Measurements from ENCODE around the gene TMEM242. TPM values are rescaled to one million over a fixed set of nuclear protein-coding genes. Genes with fewer than 3 reads are reported as not detected.

TMEM242 gene
- total RNA-seq, 3 donors from 2014 or later = 10.0 to 14.1 (median 13.4) TPM

- Histone ChIP-seq H3K9me3 (no peaks in the 10 kb centered on the region), H3K4me1 (ENCODE audit: low read depth) (peaks cover 3% of the 10 kb centered on the region), H3K4me3 (no peak overlapping the region), H3K36me3 (ENCODE audit: low read depth) (no peaks in the 10 kb centered on the region)
- intact Hi-C loops (cut with DNase I, micrococcal nuclease) = no loop called here
- DNase-seq (no peak), ATAC-seq (no peak)
- TF ChIP-seq CTCF (IDR thresholded peaks at IDR 0.05) = no peak
Measured at GRCh38 chr6:157364705-157365104, 41.4 kb upstream of the TMEM242 start.

DNA sequence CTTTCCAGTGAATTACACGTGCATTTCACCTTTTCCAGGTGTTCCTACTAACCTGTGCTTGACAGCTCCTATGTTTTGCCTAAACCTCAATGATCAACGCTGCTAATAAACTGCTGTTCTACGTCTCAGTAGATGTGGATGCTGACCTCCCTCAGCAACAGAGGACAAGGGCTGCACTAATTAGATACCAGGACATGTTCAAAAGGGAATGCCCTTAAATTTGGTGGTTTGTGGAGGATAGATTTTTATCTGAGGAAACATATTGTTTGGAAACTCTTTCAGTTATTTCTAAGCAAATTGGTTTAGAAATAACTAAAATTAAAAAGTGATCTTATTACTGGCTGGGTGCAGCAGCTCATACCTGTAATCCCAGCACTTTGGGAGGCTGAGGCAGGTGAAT is 38.6 kb upstream of the TMEM242 start:
- DNase-seq (no peak), ATAC-seq (no peak)
- H3K4me3 ChIP-seq = no peak overlapping the region
- TF ChIP-seq CTCF (IDR thresholded peaks at IDR 0.05) = no peak
- intact Hi-C loops (cut with DNase I, micrococcal nuclease) = no loop called here
- H3K36me3 ChIP-seq (ENCODE audit: low read depth) = no peaks in the 10 kb centered on the region
- no peaks in the 10 kb centered on the region for H3K9me3 ChIP-seq
- H3K4me1 ChIP-seq (ENCODE audit: low read depth) = no peaks in the 10 kb centered on the region

DNA sequence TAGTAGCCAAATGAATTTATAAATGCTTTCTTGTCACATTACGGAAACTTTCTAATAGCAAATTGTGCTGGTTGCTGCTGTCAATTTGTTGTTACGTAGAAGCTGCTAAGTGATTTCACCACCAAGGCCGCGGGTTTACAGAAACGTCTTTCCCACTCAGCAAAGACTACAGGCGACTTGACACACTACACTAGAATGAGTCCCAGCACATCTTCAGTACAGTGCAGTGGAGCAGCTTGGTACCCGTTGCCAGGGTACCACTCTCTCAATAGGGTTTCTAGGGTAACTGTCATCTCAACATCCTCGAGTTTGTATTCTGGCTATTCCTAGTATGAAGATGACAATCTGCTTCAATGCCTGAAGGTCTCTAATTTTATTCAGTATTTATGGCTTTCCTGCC is 35.0 kb upstream of the TMEM242 start:
- H3K9me3 ChIP-seq = no peaks in the 10 kb centered on the region
- DNase-seq (no peak), ATAC-seq (no peak)
- intact Hi-C loops (cut with DNase I, micrococcal nuclease) = no loop called here
- no peak for TF ChIP-seq CTCF (IDR thresholded peaks at IDR 0.05)
- H3K36me3 ChIP-seq (ENCODE audit: low read depth) = no peaks in the 10 kb centered on the region
- H3K4me1 ChIP-seq (ENCODE audit: low read depth) = no peaks in the 10 kb centered on the region
- H3K4me3 ChIP-seq = no peak overlapping the region

DNA sequence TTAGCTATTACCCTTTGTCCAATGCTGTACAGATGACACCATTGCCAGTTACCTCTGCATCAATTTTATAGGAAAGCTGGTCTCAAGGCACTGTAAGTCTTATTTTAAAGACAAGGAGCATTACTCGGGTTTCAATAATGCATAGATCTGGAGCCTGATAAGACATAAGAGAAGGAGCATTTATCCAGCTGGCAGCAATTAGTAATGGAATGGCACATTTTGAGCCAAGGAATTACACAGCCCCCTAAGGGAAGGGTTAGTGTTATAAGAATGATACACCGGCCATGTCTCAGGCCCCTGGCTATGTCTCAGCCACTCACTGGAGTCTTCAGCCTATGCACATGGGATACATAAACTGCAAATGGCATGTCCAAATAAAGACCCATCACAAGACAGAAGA is 23.1 kb upstream of the TMEM242 start:
- DNase-seq (no peak), ATAC-seq (no peak)
- TF ChIP-seq CTCF (IDR thresholded peaks at IDR 0.05) = no peak
- no peaks in the 10 kb centered on the region for H3K36me3 ChIP-seq (ENCODE audit: low read depth)
- no peaks in the 10 kb centered on the region for H3K9me3 ChIP-seq
- no peak overlapping the region for H3K4me3 ChIP-seq
- H3K4me1 ChIP-seq (ENCODE audit: low read depth) = no peaks in the 10 kb centered on the region
- intact Hi-C loops (cut with DNase I, micrococcal nuclease) = no loop called here

- Histone ChIP-seq H3K4me3 (no peak overlapping the region), H3K9me3 (no peaks in the 10 kb centered on the region), H3K36me3 (ENCODE audit: low read depth) (no peaks in the 10 kb centered on the region), H3K4me1 (ENCODE audit: low read depth) (no peaks in the 10 kb centered on the region)
- TF ChIP-seq CTCF (IDR thresholded peaks at IDR 0.05) = no peak
- DNase-seq (no peak), ATAC-seq (no peak)
- intact Hi-C loops (cut with DNase I, micrococcal nuclease) = no loop called here
Measured at GRCh38 chr6:157343732-157344131, 20.4 kb upstream of the TMEM242 start.

GRCh38 chr6:157339432-157339831 is 16.1 kb upstream of the TMEM242 start:
- no peak for ATAC-seq
- no peak for TF ChIP-seq CTCF (IDR thresholded peaks at IDR 0.05)
- Histone ChIP-seq H3K36me3 (ENCODE audit: low read depth) (no peaks in the 10 kb centered on the region), H3K4me3 (no peak overlapping the region), H3K9me3 (no peaks in the 10 kb centered on the region), H3K4me1 (ENCODE audit: low read depth) (no peaks in the 10 kb centered on the region)
- no peak for DNase-seq
- intact Hi-C loops (cut with DNase I, micrococcal nuclease) = no loop called here

All from mucosa of descending colon (tissue), 3 donors.